GM18951 (cell line): ENCODE data around the gene PPP1R37.

Source experiments
- POLR2A ChIP-seq: IDR thresholded peaks from 4 replicates; pipeline ENCODE4 v1.6.1; 2011; ENCODE audit warnings: mild to moderate bottlenecking; ENCODE audit not compliant: insufficient read length, insufficient read depth; ENCODE audit errors: extremely low read depth
- in situ Hi-C: fragments of 300-500 bp; cut with MboI; formaldehyde crosslinking; loops from one replicate; pipeline ENCODE4 v1.12.0; 2022; ENCODE audit warnings: low sequenced_read_pairs, mixed read lengths, inconsistent platforms; ENCODE audit not compliant: unreplicated experiment

The PPP1R37 gene

DNA sequence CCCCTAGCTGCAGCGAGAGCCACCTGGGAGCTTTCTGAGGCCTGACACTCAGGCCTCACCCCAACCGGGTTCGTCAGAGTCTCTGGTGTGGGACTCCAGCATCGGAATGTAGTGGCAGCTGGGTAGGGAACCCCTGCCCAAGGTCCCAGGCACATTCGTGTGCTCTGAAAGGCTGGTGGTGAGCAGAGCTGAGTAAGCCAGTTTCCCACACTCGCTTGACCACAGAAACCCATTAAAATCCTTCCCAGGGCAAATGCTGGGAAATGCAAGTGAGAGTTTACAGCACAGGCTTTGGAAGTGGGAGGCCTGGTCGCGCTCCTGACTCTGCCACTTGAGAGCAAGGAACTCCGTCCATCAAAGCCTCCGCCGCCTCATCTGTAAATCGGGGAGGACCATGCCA, 80.8 kb downstream of the PPP1R37 start:
- in situ Hi-C loops: no loop called here
- TF ChIP-seq POLR2A: no peak

- no peak for TF ChIP-seq POLR2A
- in situ Hi-C loops: no loop called here
Observed at GRCh38 chr19:45175515-45176345, 82.8 kb downstream of the PPP1R37 start.

DNA sequence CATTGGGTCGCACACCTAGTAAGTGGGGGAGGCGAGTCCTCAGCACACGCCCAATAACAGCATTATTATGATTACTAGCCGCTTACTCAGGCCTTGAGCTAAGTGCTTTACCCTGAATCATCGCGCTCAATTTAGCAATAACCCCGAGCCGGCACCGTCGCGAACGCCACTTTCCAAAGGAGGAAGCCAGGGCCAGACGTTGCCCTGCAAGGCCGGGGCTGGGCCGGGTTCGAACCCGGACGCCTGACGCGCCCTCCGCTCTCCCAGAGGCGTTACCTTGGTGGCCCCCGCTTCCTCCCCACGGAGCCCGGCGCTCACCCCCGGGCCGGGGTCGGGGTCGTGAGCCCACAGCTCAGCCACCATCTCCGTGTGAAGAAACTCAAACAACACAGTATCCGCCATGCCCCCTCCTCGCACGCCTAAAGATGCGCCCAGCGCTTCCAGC, 84.9 kb downstream of the PPP1R37 start, which contains the start of gene TRAPPC6A:
Gene TRAPPC6A, minus strand, starts transcription at position 421 of the 445 bp plus-strand sequence. Its CDS starts 19 bp downstream, at position 402.
- in situ Hi-C loops: no loop called here
- peak; percentile 64 for TF ChIP-seq POLR2A

DNA sequence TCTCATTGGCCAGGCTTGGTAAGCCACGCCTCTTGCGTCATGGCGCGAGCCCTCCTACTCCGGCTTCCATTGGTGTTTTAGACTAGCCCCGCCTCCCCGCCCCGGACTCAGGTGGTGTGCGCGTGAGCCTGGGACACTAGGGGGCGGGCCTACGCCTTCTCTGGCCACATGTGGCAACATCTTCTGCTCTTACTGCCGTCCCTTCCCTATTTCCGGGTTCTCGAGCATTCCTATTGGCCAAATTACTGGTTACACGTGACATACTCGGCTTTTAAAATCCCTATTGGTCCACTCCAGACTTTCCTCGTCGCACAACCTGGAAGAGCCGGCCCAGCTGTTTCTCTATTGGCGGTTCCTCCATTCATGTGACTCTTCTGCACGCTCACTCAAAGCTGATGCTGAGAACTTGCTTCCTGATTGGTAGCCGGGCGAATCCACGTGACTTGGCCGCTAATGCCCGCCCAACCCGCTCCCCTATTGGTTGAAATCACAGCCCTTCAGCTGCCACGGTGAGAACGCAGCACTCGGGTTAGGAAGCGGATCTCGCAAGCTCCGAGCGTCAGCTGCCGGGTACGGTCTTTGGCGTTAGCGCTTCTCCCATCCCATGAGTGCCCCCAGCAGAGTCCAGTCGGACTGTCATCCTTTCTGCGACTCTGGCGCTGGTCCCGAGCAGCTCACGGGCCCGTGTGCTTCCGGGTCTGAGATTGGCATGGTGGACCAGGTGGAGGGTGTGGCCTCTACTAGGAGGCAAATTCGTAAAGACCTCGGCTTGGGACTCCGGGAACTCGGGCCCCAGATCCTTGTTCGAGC, 85.5 kb downstream of the PPP1R37 start, which contains the start of gene BLOC1S3:
Gene BLOC1S3, plus strand, starts transcription at position 523 of the 810 bp plus-strand sequence. CDS start 513 bp downstream, outside the sequence.
- in situ Hi-C loops: no loop called here

GRCh38 chr19:45179072-45179891, 86.3 kb downstream of the PPP1R37 start:
- in situ Hi-C loops: no loop called here
- TF ChIP-seq POLR2A: no peak

More for the DNA sequence above, 85.5 kb downstream of the PPP1R37 start, which contains the start of gene BLOC1S3:
- peak; percentile 85 for TF ChIP-seq POLR2A

DNA sequence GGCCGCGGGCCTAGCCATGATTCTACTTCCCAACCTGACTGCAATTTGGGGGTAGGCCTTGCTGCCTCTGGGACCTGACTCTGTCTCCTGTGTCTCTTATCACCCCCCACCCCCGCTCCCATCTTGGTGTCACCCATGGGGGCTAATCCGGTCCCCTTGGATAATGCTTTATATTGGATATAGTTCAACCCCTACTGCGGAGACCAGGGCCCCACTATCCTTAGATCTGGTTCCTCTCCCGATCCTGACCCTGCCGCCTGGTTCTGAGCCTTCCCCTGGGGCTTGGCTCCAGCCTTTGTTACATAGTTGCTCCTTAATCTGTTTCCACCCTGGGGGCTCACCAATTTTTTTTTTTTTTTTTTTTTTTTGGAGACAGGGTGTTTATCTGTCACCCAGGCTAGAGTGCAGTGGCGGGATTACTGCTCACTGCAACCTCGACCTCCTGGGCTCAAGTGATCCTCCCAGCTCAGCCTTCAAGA, 87.0 kb downstream of the PPP1R37 start:
- no peak for TF ChIP-seq POLR2A
- in situ Hi-C loops: no loop called here

- in situ Hi-C loops: no loop called here
- no peak for TF ChIP-seq POLR2A
Observed at GRCh38 chr19:45180936-45181335, 88.0 kb downstream of the PPP1R37 start.

- no peak for TF ChIP-seq POLR2A
- in situ Hi-C loops: no loop called here
Observed at GRCh38 chr19:45182758-45183157, 89.8 kb downstream of the PPP1R37 start.

- TF ChIP-seq POLR2A: no peak
- in situ Hi-C loops: no loop called here
Observed at GRCh38 chr19:45184115-45184514, 91.1 kb downstream of the PPP1R37 start.

DNA sequence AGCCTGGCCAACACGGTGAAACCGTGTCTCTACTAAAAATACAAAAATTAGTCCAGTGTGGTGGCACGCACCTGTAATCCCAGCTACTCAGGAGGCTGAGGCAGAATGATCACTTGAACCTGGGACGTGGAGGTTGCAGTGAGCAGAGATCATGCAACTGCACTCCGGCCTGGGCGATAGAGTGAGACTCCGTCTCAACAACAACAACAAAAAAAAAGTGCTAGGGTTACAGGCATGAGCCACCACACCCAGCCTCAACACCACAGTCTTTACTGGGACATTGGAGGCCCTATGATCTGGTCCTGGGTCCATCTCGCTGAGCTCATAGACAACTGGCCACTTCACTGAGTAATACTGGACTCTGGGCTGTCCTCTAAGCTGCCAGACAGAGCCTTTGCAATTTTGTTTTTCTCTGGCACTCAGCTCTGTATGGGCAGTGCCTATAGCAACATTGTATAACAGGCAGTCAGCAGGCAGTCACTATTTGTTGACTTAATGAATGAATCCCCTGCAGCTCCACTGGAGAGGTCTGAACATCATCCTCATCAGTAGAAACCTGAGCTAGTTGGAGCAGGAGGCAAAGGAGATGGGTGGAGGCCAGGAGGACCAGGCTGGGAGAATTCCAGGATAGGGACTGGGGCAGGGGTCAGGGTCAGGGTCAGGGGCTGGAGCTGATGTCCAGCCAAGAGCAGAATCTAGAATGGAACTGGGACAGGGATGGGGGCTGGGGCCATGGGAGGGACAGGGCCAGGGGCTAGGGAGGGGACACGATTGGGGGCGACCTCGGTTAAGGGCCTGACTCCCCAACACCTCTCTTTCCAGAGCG, 93.7 kb downstream of the PPP1R37 start:
- in situ Hi-C loops: no loop called here
- no peak for TF ChIP-seq POLR2A

- in situ Hi-C loops: no loop called here
Observed at GRCh38 chr19:45187421-45188100, 94.6 kb downstream of the PPP1R37 start.

More at GRCh38 chr19:45187421-45188100, 94.6 kb downstream of the PPP1R37 start:
- TF ChIP-seq POLR2A: no peak
